SKM-1 (cell line): ENCODE results near the gene CNGA2.
"Not testable (repeated sequence)": the region's sequence is repeated elsewhere in the genome, so short reads cannot be mapped to it uniquely, and the experiment has no call there.

Experiments
- DNase-seq: peaks from one replicate; lab custom pipeline; 2025; ENCODE audit not compliant: unreplicated experiment; lab: John Stamatoyannopoulos, UW

Gene CNGA2

DNA sequence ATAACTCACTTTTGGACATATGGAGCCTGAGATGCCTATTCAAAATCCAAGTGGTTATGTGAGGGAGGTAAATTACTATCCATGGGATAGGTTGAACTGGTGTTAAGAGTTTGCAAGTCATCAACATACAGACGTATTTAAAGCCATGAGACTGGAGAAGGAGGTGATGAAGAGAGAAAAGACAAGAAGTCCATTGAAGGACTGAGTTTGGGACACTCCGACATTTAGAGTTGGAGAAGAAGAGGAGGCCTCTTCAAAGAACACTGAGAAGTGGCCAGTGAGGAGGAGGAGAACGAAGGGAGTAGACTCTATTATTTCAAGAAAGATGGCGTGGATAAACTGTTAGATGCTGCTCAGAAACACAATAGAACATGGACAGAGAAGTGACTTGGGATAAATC is at the start of gene CNGA2:
Gene CNGA2, plus strand, starts transcription at position 301 of the 400 bp plus-strand sequence. CDS start 3,738 bp downstream, outside the sequence.
- no peak for DNase-seq

- DNase-seq, result no peak
Measured at GRCh38 chrX:151687635-151688034, 46.9 kb upstream of the CNGA2 start.

- DNase-seq, result no peak
Measured at GRCh38 chrX:151688695-151689094, 45.9 kb upstream of the CNGA2 start.

- DNase-seq, result no peak
Measured at GRCh38 chrX:151692825-151693224, 41.7 kb upstream of the CNGA2 start.

- no peak for DNase-seq
Measured at GRCh38 chrX:151694121-151694520, 40.4 kb upstream of the CNGA2 start.

- no peak for DNase-seq
Measured at GRCh38 chrX:151694661-151695582, 39.6 kb upstream of the CNGA2 start, which contains the start of gene PRRG3. TSS of gene PRRG3 (plus strand) at chrX:151695458. CDS start at chrX:151698815, 3,357 bp downstream.

- DNase-seq, result no peak
Measured at GRCh38 chrX:151695583-151696340, 38.8 kb upstream of the CNGA2 start.

DNA sequence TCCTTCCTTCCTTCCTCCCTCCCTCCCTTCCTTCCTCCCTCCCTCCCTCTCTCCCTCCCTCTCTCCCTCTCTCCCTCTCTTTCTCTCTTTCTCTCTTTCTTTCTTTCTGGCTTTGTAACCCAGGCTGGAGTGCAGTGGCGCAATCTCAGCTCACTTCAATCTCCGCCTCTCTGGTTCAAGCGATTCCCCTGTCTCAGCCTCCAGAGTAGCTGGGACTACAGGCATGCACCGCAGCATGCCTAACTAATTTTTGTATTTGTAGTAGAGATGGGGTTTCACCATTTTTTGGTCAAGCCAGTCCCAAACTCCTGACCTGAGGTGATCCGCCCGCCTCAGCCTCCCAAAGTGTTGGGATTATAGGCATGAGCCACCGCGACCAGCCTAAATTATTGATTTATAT is 37.5 kb upstream of the CNGA2 start:
- DNase-seq, result not testable (repeated sequence)

- DNase-seq, result no peak
Measured at GRCh38 chrX:151697522-151697921, 37.0 kb upstream of the CNGA2 start.

GRCh38 chrX:151698485-151698884 is 36.1 kb upstream of the CNGA2 start:
- no peak for DNase-seq

DNA sequence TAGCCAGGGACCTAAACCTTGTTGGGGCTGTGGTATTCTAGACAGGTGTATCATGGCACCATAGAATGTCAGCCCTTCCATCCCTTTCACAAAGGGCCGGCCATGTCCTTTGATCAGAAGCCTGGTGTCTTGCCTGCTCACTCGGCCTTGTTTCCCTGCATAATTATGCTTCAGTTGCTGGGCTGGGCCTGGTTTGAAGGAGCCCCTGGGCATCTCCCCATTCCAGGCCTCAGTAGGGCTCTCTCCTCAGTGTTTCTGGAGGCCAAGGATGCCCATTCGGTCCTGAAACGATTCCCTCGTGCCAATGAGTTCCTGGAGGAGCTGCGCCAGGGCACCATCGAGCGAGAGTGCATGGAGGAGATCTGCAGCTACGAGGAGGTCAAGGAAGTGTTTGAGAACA is 34.8 kb upstream of the CNGA2 start:
- DNase-seq, result no peak

- DNase-seq, result no peak
Measured at GRCh38 chrX:151700581-151700980, 34.0 kb upstream of the CNGA2 start.

- no peak for DNase-seq
Measured at GRCh38 chrX:151701071-151701470, 33.5 kb upstream of the CNGA2 start.

GRCh38 chrX:151701531-151701930 is 33.0 kb upstream of the CNGA2 start:
- DNase-seq, result no peak

- no peak for DNase-seq
Measured at GRCh38 chrX:151702026-151702714, 32.4 kb upstream of the CNGA2 start.

- no peak for DNase-seq
Measured at GRCh38 chrX:151702741-151703340, 31.7 kb upstream of the CNGA2 start.

GRCh38 chrX:151703487-151703886 is 31.1 kb upstream of the CNGA2 start:
- no peak for DNase-seq

GRCh38 chrX:151704041-151704663 is 30.4 kb upstream of the CNGA2 start:
- DNase-seq, result no peak

GRCh38 chrX:151708821-151709220 is 25.7 kb upstream of the CNGA2 start:
- no peak for DNase-seq

DNA sequence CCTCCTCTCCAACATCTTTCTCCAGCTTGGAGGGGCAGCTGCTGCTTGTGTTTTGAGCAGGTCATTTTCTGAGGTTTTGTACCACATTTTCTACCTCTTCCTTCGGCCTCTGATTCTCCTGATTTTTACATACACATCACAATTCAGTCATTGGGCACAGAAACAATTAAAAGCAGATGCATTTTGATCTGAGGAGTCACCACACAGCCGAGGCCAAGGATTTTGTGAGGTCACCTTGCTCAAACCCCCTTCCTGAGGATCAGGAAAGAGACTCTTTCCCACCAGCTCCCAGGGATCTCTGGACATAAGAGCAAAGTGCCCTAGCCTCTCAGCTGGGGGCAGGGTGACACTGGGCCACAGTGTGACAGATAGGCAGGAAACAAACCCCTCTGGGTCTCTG is 24.1 kb upstream of the CNGA2 start:
- DNase-seq, result no peak
